ENCODE results near the gene ERBB2.
A peak's percentile ranks its signal among the peaks of the same experiment; 100 is the strongest.

The ERBB2 gene

GRCh38 chr17:39699818-39700147, at the start of gene ERBB2:
Gene ERBB2 (plus strand): TSS chr17:39700064. CDS start chr17:39700239, 175 bp downstream.
- no peak for DNase-seq (ENCODE audit: low spot score)

GRCh38 chr17:39650121-39650579, 49.7 kb upstream of the ERBB2 start:
- DNase-seq (ENCODE audit: low spot score) = no peak

DNA sequence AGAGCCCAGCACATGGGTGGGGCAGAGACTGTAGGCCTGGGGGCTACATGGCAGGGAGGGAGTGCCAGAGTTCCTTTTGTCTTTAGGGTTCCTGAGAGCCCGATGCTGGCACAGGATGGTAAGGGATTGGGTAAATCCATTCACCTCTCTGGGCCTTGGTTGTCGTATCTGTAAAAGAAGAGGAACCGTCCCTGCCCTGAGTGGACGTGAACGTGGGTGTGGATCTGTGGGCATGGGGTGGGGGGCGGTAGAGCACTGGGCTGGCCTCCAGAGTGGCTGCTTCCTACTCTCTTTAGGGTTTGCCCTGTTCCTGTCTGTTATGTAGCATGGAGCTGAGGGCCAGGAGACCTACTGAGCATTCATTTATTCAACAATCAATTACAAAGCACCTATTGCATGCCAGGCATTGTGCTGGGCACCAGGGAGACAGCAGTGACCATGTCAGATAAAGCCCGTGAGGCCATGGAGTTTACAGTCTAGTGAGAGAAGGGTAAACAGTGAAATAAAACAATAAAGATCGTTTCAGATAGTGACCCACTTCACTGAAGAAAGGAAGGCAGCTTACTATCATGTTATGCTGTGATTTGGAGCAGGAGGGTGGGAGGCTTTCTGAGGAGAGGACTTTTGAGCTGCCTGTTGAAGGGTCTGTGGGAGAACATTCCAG, 47.8 kb upstream of the ERBB2 start:
- DNase-seq (ENCODE audit: low spot score) = no peak

DNA sequence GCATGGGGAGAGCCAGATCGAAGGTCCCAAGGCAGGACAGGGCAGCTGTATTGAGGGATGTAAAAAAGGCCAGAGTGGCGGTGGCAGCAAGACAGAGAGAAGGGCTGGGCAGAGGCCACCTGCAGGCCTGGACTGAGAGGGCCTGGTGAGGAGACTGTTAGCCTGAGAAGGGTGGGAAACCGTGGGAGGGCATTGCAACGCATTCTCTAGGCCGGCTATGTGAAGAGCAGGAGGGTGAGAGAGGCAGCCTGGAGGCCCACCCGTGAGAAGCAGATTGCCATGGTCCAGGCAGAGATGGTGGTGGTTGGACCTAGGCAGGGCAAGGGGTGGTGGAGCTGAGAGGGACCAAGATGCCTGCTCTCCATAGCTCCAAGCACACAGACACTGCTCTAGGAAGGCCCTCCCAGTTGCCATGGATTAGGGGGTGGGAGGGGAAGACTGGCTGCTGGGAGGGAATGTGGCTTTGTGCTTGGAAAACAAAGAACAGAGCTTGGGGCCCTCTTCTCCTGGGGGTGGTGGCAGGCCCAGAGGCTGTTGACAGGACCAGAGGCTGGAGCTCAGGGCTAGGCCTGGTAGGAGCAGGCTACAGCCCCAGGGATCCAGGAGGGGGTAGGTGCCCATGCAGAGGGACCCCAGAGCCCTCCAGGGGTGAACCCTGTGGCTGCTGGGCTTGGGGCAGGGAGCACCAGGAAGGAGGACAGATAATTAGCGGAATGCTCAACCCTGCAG, 47.1 kb upstream of the ERBB2 start:
- no peak for DNase-seq (ENCODE audit: low spot score)

DNA sequence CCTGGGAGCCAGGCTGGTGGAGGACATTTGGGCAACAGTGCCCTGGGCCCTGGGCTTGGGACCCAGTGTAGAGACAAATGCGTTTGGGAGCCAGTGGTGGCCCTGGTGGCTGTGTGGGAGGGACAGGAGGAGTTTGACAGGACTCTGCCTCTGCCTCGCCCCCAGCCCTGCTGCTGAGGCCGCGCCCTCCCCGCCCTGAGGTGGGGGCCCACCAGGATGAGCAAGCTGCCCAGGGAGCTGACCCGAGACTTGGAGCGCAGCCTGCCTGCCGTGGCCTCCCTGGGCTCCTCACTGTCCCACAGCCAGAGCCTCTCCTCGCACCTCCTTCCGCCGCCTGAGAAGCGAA, 46.6 kb upstream of the ERBB2 start:
- no peak for DNase-seq (ENCODE audit: low spot score)

GRCh38 chr17:39653662-39654331, 46.1 kb upstream of the ERBB2 start:
- DNase-seq (ENCODE audit: low spot score) = peak; percentile 93

DNA sequence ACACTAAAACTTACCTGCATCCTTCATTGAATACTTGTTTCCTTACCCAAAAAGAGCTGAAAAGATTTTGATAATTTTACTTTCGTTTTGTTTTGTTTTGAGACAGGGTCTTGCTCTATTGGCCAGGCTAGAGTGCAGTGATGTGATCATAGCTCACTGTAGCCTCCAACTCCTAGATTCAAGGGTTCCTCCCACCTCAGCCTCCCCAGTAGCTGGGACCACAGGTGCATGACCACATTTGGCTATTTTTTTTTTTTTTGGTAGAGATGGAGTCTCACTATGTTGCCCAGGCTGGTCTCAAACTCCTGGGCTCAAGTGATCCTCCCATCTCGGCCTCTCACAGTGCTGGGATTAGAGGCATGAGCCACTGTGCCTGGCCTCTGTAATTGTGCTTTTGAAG, 44.8 kb upstream of the ERBB2 start:
- DNase-seq (ENCODE audit: low spot score) = no peak

GRCh38 chr17:39658346-39658745, 41.5 kb upstream of the ERBB2 start:
- DNase-seq (ENCODE audit: low spot score) = no peak

DNA sequence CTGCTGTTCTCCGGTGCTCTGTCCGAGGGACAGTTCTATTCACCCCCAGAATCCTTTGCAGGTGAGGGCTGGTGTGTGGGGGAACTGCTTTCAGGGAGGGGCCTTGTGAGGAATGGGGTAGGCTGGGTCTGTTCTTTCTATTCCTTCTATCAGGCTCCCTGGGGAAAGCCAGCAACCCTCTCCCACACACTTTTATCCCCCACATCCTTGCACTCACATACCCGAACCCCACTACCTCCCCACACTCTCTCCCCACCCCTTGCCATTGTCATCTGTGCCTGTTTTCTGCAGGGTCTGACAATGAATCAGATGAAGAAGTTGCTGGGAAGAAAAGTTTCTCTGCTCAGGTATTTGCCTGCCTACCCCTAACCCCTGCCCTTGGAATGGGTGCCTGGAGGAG, 41.1 kb upstream of the ERBB2 start:
- DNase-seq (ENCODE audit: low spot score) = no peak

GRCh38 chr17:39659279-39660010, 40.4 kb upstream of the ERBB2 start:
- no peak for DNase-seq (ENCODE audit: low spot score)

DNA sequence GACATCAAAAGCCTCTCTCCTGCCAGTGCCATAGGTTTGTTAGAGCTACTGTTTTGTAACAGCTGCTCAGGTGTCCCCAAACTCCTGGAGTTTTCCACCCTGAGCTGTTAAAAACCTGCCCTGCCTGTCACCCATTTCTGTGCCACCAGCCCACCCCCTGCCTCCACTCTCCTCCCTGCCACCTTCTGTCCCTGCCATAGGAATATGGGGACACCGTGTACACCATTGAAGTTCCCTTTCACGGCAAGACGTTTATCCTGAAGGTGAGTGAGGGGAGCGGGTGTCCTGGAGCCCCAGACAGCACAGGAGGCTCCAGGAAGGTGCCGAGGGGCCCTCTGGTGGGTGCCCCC, 39.9 kb upstream of the ERBB2 start:
- DNase-seq (ENCODE audit: low spot score) = no peak

GRCh38 chr17:39660397-39661385, 39.2 kb upstream of the ERBB2 start:
- DNase-seq (ENCODE audit: low spot score) = peak; percentile 84

DNA sequence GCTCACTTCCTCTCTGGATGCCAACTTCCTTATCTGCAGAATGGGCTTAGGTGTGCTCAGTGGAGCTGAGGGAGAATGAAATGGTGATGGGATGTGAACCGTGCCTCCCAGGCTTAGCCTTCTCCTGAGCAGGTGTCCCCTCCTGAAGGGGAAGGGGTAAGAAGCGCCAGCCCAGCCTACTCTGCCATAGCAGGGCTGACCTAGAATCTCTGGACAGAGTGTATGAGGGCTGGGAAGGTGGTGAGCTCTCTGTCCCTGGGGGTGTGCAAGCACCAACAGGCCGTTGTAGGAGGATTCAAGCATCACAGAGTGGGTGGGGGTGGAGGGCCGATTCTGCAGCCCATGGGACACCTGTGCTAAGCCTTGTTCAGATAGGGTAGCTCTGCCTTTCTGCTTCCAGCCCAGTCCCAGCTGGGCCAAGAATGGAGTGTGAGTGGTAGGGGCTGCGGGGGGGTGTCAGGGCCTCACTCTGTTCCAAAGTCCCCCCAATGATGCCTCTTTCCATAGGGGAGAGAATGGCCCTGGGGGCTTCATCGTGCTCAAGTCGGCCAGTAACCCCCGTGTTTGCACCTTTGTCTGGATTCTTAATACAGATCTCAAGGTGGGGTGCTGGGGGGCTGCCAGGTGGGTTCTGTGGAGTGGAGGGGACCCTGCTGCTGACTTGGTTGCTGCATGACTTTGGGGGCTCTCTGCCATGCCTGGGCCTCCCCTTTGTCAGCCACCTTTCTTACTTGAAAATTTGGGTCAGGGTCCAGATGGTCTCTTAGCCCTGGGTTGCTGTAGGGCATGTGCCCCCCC, 37.9 kb upstream of the ERBB2 start:
- no peak for DNase-seq (ENCODE audit: low spot score)

DNA sequence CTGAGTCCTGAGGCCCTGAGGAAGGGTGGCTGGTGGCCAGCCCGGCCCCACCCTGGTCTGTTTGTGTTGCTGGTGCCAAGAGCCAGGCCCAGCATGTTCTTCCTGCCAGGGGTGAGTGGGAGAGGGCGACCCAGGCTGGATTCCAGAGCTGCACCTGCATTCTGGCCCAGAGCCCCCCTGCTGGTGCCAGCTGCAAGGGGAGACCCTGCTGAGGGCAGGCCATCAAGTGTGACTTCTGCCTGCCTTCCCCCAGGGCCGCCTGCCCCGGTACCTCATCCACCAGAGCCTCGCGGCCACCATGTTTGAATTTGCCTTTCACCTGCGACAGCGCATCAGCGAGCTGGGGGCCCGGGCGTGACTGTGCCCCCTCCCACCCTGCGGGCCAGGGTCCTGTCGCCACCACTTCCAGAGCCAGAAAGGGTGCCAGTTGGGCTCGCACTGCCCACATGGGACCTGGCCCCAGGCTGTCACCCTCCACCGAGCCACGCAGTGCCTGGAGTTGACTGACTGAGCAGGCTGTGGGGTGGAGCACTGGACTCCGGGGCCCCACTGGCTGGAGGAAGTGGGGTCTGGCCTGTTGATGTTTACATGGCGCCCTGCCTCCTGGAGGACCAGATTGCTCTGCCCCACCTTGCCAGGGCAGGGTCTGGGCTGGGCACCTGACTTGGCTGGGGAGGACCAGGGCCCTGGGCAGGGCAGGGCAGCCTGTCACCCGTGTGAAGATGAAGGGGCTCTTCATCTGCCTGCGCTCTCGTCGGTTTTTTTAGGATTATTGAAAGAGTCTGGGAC, 37.1 kb upstream of the ERBB2 start:
- no peak for DNase-seq (ENCODE audit: low spot score)

- DNase-seq (ENCODE audit: low spot score) = no peak
Observed at GRCh38 chr17:39663340-39663687, 36.5 kb upstream of the ERBB2 start.

DNA sequence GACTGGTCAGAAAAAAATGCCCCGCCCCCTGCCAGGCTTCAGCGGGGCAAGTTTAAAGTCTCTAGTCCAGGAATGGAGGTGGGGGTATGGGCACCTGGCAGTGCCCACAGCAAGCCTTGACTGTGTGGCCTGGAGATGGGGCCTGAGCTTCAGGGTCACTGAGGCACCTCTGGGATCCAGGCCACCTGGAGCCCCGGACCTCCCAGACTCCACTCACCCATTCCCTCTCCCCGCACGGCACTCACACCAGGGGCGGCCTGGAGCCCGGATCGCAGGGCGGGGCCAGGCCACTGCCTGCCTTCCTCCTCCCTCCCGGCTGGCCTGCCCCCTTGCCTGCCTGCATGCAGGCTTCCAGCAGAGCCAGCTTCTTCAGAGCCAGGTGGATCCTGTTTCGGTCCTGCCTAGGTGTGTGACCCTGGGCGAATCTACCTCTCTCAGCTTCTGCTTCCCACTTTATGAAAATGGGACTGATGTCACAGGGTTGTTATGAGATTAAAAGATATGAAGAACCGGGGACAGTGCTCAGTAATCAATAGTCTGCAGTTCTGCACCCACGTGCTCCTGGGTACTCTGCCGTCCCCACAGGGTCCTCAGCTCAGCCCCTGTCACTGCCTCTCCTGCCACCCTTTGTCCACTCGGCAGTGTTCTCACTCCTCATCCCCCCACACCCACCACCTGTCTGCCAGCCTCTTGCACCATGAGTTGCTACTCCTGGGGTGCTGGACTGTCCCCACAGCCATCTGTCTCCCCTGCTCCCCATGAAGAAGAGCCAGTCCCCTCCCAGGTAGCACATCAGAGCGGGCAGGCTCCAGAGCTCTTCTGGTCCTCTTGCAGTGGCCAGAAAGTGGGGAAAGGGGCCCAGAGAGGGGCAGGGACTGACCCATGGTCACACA, 35.9 kb upstream of the ERBB2 start:
- no peak for DNase-seq (ENCODE audit: low spot score)

GRCh38 chr17:39664581-39665561, 35.0 kb upstream of the ERBB2 start, which contains the start of gene TCAP:
Gene TCAP (plus strand): TSS chr17:39665349. CDS start chr17:39665360, 11 bp downstream.
- DNase-seq (ENCODE audit: low spot score) = no peak
